ENCODE data around the gene C1GALT1.

- TF ChIP-seq CTCF (IDR thresholded peaks at IDR 0.05): no peak
- no peak for TF ChIP-seq POLR2AphosphoS5 (IDR thresholded peaks at IDR 0.05; ENCODE audit: low read depth, low read length)
- no peak for TF ChIP-seq REST (IDR thresholded peaks at IDR 0.05; ENCODE audit: insufficient read depth in 1 of 2, low read depth in 2 of 2, low read length in 1 of 2)
- TF ChIP-seq TCF7L2 (IDR thresholded peaks at IDR 0.05; ENCODE audit: low read depth, low read length): no peak
These were observed 5.7 kb downstream of the C1GALT1 start for GRCh38 chr7:7188091-7188490.
